Skeletal muscle satellite cell (primary cell): ENCODE data around the gene CILP.

ENCODE experiments used
- H3K27me3 ChIP-seq: 2 replicates; pipeline ENCODE4 v1.7.0; 2013; ENCODE audit warnings: low read length; ENCODE audit not compliant: control insufficient read depth, insufficient read depth
- H3K36me3 ChIP-seq: 2 replicates; pipeline ENCODE4 v1.7.0; 2013; ENCODE audit warnings: mild to moderate bottlenecking, control low read depth, low read length; ENCODE audit not compliant: insufficient read depth
- H3K4me1 ChIP-seq: 2 replicates; pipeline ENCODE4 v1.7.0; 2013; ENCODE audit warnings: low read length; ENCODE audit not compliant: control insufficient read depth, insufficient read depth
- H3K4me2 ChIP-seq: 2 replicates; pipeline ENCODE4 v1.7.0; 2013; ENCODE audit warnings: mild to moderate bottlenecking, low read length
- H3K4me3 ChIP-seq: 2 replicates; pipeline ENCODE4 v1.7.0; 2013; ENCODE audit warnings: low read length
- H3K9ac ChIP-seq: 2 replicates; pipeline ENCODE4 v1.7.0; 2013; ENCODE audit warnings: mild to moderate bottlenecking, low read depth, low read length, moderate library complexity
- H3K9me3 ChIP-seq: replicated peaks from 2 replicates; pipeline ENCODE4 v1.7.0; 2013; ENCODE audit warnings: mild to moderate bottlenecking, control low read depth, low read length

CILP gene

GRCh38 chr15:65221697-65222096 is 10.4 kb upstream of the CILP start:
- no peak overlapping the region for H3K9ac ChIP-seq
- H3K9me3 ChIP-seq: no peaks in the 10 kb centered on the region
- no peaks in the 10 kb centered on the region for H3K36me3 ChIP-seq
- no peak overlapping the region for H3K4me2 ChIP-seq
- peaks cover 3% of the 10 kb centered on the region for H3K27me3 ChIP-seq
- no peak overlapping the region for H3K4me3 ChIP-seq
- H3K4me1 ChIP-seq: no peaks in the 10 kb centered on the region

- no peak overlapping the region for H3K9ac ChIP-seq
- H3K4me2 ChIP-seq: no peak overlapping the region
- H3K36me3 ChIP-seq: no peaks in the 10 kb centered on the region
- H3K4me3 ChIP-seq: no peak overlapping the region
- H3K9me3 ChIP-seq: no peaks in the 10 kb centered on the region
- peaks cover 3% of the 10 kb centered on the region for H3K27me3 ChIP-seq
- no peaks in the 10 kb centered on the region for H3K4me1 ChIP-seq
Observed at GRCh38 chr15:65219137-65219536, 7.9 kb upstream of the CILP start.

GRCh38 chr15:65217526-65218482 is 6.5 kb upstream of the CILP start:
- Histone ChIP-seq H3K4me2 (no peak overlapping the region), H3K4me1 (no peaks in the 10 kb centered on the region), H3K9ac (no peak overlapping the region), H3K27me3 (peaks cover 3% of the 10 kb centered on the region), H3K36me3 (no peaks in the 10 kb centered on the region), H3K9me3 (no peaks in the 10 kb centered on the region), H3K4me3 (no peak overlapping the region)

DNA sequence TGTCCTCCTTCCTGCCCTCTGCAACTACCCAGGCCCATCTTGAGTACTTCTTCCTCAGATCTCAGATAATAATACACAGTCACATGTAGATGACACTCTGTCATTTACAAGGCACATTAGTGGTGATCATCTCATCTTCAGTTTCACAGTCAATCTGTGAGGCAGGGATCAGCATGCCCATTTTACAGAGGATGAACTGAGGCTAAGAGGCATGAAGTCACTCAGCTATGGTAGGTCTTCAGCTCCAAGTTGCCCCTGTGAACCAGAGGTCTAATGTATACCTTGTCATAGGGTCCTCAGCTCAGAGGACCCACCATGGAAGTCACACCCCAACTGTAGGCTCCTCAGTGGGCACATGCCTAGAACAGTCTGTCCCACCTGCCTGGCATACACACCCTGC is 4.2 kb upstream of the CILP start:
- Histone ChIP-seq H3K9ac (no peak overlapping the region), H3K36me3 (no peaks in the 10 kb centered on the region), H3K4me3 (no peak overlapping the region), H3K4me2 (no peak overlapping the region), H3K9me3 (no peaks in the 10 kb centered on the region), H3K4me1 (peaks cover 9% of the 10 kb centered on the region), H3K27me3 (peaks cover 3% of the 10 kb centered on the region)

DNA sequence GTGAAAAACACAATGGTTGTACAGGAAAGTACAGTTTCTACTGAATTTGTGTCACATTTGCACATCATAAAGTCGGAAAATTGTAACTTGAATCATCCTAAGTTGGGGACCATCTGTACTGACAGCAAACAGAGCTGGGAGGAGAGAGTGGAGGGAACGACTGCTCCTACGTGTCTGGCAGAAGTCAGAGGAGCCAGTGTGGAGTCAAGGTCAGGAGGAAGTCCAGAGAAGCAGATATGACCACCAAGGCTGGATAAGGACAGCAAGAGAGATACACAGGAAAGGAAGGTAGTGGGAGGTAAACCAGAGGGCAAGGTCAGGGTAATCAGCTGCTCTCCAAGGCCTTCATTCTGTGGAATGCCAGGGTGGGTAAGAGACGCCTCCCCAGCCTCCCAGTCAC is 2.7 kb upstream of the CILP start:
- H3K9me3 ChIP-seq: no peaks in the 10 kb centered on the region
- H3K4me3 ChIP-seq: no peak overlapping the region
- no peak overlapping the region for H3K4me2 ChIP-seq
- no peaks in the 10 kb centered on the region for H3K36me3 ChIP-seq
- no peaks in the 10 kb centered on the region for H3K27me3 ChIP-seq
- peaks cover 9% of the 10 kb centered on the region for H3K4me1 ChIP-seq
- H3K9ac ChIP-seq: no peak overlapping the region

- Histone ChIP-seq H3K9ac (no peak overlapping the region), H3K36me3 (no peaks in the 10 kb centered on the region), H3K27me3 (peaks cover 3% of the 10 kb centered on the region), H3K4me2 (no peak overlapping the region), H3K9me3 (no peaks in the 10 kb centered on the region), H3K4me3 (no peak overlapping the region), H3K4me1 (peaks cover 9% of the 10 kb centered on the region)
Observed at GRCh38 chr15:65213241-65213640, 2.0 kb upstream of the CILP start.

DNA sequence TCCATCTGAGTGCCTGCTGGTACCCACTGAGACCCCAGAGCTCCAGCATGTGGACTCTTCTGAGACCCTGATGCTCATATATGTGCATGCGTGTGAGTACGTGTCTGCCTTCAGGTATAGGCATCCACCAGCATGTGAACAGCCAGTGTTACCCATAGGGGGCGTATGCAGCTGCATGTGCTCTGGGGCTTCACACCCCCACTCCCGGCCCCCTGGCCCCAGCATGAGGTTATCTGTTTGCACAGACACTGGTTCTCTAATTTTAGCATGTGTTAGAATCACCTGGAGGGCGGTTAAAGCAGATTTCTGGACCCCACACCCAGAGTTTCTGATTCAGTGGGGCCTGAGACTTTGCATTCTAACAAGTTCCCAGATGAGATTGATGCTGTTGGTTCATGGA is 824 bp upstream of the CILP start:
- H3K4me1 ChIP-seq: peaks cover 9% of the 10 kb centered on the region
- H3K27me3 ChIP-seq: peaks cover 10% of the 10 kb centered on the region
- H3K4me3 ChIP-seq: no peak overlapping the region
- no peak overlapping the region for H3K9ac ChIP-seq
- H3K4me2 ChIP-seq: no peak overlapping the region
- no peaks in the 10 kb centered on the region for H3K9me3 ChIP-seq
- no peaks in the 10 kb centered on the region for H3K36me3 ChIP-seq

- Histone ChIP-seq H3K4me3 (no peak overlapping the region), H3K4me2 (no peak overlapping the region), H3K9ac (no peak overlapping the region)
Observed at GRCh38 chr15:65211482-65211982, 259 bp upstream of the CILP start.

DNA sequence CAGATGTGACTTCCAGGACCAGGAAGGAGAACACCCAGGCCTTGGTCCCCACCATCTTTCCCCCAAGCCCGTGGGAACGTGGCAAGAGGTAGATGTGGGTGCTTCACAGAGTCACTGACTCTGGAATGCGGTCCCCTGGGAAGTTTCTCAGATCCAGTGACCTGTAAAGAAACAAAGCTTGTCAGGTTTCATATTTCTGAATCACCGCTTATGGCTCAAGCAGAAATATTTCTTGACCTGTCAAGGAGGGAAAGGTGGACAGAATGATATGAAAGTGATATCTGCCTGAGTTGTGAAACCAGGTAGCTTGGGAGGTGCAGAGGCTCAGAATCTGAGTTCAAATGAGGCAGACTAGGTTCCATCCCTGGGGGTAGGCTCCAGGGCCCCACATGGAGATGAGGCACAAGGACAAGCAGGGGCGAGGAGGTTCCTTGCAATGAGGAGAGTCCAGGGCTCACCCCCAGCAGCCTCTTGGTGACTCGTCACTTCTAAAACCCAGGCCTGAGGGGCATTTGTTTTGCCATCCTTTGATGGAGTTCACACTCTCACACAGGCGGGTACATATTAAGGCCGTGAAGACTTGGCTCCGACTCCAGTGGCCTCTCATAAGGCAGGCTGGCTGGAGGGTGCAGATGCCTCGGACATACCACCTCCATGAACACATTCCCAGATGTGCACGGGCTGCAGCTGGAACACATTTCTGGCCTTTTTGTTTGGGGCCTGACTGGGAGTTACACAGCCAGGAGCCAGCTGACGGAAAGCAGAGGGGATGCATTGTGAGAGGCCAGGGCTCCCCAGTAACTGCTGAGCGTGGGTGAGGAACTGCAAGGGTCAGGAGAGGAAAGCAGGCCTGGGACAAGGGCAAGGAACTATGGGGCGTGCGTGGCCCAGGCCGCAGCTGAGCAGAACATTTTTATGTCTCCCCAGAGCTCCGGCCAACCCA is 1.3 kb downstream of the CILP start:
- H3K4me3 ChIP-seq: no peak overlapping the region
- H3K4me1 ChIP-seq: peaks cover 9% of the 10 kb centered on the region
- no peak overlapping the region for H3K9ac ChIP-seq
- H3K9me3 ChIP-seq: no peaks in the 10 kb centered on the region
- H3K27me3 ChIP-seq: peaks cover 12% of the 10 kb centered on the region
- H3K36me3 ChIP-seq: no peaks in the 10 kb centered on the region
- H3K4me2 ChIP-seq: no peak overlapping the region

More at GRCh38 chr15:65211482-65211982, 259 bp upstream of the CILP start:
- Histone ChIP-seq H3K36me3 (no peaks in the 10 kb centered on the region), H3K4me1 (peaks cover 9% of the 10 kb centered on the region), H3K27me3 (peaks cover 12% of the 10 kb centered on the region), H3K9me3 (no peaks in the 10 kb centered on the region)

DNA sequence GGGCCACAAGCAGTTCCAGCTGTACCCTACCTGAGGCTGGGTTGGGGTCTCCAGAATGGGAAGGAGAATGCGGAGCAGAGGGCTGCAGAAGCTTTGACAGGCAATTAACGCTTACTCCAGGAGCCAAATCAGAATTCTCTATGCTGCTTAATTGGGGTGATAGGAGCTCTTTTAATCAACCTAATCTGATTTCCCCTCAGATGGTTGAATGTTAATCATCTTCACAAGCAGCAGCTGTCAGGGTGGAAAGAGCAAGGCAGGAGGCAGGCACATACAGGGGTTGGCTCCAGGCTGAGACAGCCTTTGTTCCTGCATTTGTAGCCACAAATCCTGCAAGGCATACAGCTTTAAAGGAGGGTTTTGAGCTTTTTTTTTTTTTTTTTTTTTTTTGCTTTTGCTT is 2.6 kb downstream of the CILP start:
- Histone ChIP-seq H3K4me2 (no peak overlapping the region), H3K27me3 (peaks cover 21% of the 10 kb centered on the region), H3K4me1 (peaks cover 9% of the 10 kb centered on the region), H3K4me3 (no peak overlapping the region), H3K36me3 (no peaks in the 10 kb centered on the region), H3K9ac (no peak overlapping the region), H3K9me3 (no peaks in the 10 kb centered on the region)

- peaks cover 25% of the 10 kb centered on the region for H3K27me3 ChIP-seq
- H3K9me3 ChIP-seq: no peaks in the 10 kb centered on the region
- H3K4me2 ChIP-seq: no peak overlapping the region
- peaks cover 9% of the 10 kb centered on the region for H3K4me1 ChIP-seq
- H3K4me3 ChIP-seq: no peak overlapping the region
- no peaks in the 10 kb centered on the region for H3K36me3 ChIP-seq
- no peak overlapping the region for H3K9ac ChIP-seq
Observed at GRCh38 chr15:65207280-65207840, 3.9 kb downstream of the CILP start.
